ENCODE measurements around the gene EFCAB8.

GRCh38 chr20:32984631-32985354 lies 126.1 kb downstream of the EFCAB8 start:
- TF ChIP-seq, protein P1, sequence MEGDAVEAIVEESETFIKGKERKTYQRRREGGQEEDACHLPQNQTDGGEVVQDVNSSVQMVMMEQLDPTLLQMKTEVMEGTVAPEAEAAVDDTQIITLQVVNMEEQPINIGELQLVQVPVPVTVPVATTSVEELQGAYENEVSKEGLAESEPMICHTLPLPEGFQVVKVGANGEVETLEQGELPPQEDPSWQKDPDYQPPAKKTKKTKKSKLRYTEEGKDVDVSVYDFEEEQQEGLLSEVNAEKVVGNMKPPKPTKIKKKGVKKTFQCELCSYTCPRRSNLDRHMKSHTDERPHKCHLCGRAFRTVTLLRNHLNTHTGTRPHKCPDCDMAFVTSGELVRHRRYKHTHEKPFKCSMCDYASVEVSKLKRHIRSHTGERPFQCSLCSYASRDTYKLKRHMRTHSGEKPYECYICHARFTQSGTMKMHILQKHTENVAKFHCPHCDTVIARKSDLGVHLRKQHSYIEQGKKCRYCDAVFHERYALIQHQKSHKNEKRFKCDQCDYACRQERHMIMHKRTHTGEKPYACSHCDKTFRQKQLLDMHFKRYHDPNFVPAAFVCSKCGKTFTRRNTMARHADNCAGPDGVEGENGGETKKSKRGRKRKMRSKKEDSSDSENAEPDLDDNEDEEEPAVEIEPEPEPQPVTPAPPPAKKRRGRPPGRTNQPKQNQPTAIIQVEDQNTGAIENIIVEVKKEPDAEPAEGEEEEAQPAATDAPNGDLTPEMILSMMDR (IDR thresholded peaks at IDR 0.05; ENCODE audit: poor library complexity) = no peak
- TF ChIP-seq EZH2phosphoT487 (IDR thresholded peaks at IDR 0.05; ENCODE audit: low read depth, severe bottlenecking, unreplicated experiment) (no peak), EZH2 (IDR thresholded peaks at IDR 0.05; ENCODE audit: borderline replicate concordance) (no peak)
